Activated T-helper 2 cell treated with anti-CD3 and anti-CD28 coated beads, Interferon-gamma antibody, Interleukin-2, Interleukin-4, amounts not matched to agents 10 μg/mL and 5 μg/mL and 100 μg/mL, durations not matched to agents 14 hours and 24 hours and 36 hours (primary cell): ENCODE results near the gene STK33. TPM values are rescaled to one million over a fixed set of nuclear protein-coding genes. Genes with fewer than 3 reads are reported as not detected.

Experiments
- DNase-seq: peaks from one replicate; pipeline ENCODE4 v3.0.0; 2021; ENCODE audit warnings: low spot score
- H3K27ac Mint-ChIP-seq: one replicate; pipeline ENCODE4 v1.8.0; 2021; ENCODE audit warnings: mixed read lengths
- H3K27me3 Mint-ChIP-seq: one replicate; pipeline ENCODE4 v1.8.0; 2021; ENCODE audit warnings: low read depth, mixed read lengths
- H3K36me3 Mint-ChIP-seq: one replicate; pipeline ENCODE4 v1.8.0; 2021; ENCODE audit warnings: low read depth, mixed read lengths
- H3K4me1 Mint-ChIP-seq: one replicate; pipeline ENCODE4 v1.8.0; 2021; ENCODE audit warnings: low read depth, mixed read lengths
- H3K4me3 Mint-ChIP-seq: one replicate; pipeline ENCODE4 v1.8.0; 2021; ENCODE audit warnings: low read depth, mild to moderate bottlenecking, moderate library complexity, mixed read lengths
- H3K9me3 Mint-ChIP-seq: one replicate; pipeline ENCODE4 v1.8.0; 2021; ENCODE audit warnings: mixed read lengths
- intact Hi-C: fragments of 100-400 bp; cut with micrococcal nuclease; formaldehyde crosslinking; loops from one replicate; pipeline ENCODE4 v1.15.1; 2023
- total RNA-seq: library from RNA; stranded (reverse); gene quantifications from 2 replicates; pipeline ENCODE4 v1.2.3, GENCODE V29; 2022

The STK33 gene
- total RNA-seq, 1 donor from 2014 or later: 0.62 TPM

DNA sequence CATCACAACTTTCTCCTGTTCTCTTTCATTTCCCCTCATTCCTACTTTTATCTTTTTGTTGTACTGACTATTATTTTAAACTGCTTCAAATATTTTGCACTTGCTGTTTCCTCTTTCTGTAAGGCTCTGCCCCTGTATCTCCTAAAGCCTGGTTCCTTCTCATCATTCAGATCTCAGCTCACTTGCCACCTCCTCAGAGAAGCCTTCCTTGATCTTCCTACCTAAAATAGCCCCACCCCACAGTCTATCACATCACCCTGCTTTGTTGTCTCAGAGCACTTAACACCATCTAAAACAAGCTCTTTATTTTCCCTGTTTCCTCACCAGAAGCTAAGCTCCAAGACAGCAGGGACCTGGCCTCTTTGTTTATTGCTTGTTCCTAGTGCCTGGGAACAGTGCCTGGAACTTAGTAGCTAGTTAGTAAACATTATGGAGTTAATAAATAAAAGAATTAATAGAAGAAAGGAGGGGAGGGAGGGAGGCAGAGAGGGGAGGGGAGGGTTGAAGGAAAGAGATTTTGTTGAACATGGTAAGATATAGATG, 2.5 kb upstream of the STK33 start:
- Mint-ChIP-seq H3K27me3 (peaks cover 55% of the 10 kb centered on the region), H3K27ac (no peak overlapping the region), H3K36me3 (no peaks in the 10 kb centered on the region), H3K4me3 (no peak overlapping the region), H3K9me3 (no peaks in the 10 kb centered on the region), H3K4me1 (peaks cover 4% of the 10 kb centered on the region)
- intact Hi-C loops: no loop called here
- no peak for DNase-seq

DNA sequence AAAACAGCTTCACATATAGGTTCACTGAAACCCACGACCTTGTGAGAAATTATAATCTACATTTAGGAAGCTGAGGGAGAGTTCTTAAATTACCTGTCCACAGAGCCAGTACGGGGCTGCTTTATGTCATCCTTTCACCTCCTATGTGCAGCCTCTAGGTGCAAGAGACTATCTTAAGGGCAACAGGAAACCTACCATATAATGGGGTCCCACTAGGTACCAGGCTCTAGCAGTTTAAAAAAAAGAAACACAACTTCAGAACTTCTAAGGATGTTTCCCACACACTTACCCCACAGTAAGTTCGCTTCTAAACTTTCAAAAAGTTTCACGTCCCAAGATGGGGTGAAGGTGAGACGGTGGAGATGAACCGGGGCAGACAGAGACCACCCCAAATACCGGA, 573 bp downstream of the STK33 start:
- Mint-ChIP-seq H3K4me1 (peaks cover 4% of the 10 kb centered on the region), H3K4me3 (peak overlapping the region; percentile 67), H3K27me3 (peaks cover 66% of the 10 kb centered on the region), H3K9me3 (no peaks in the 10 kb centered on the region), H3K36me3 (no peaks in the 10 kb centered on the region), H3K27ac (no peak overlapping the region)
- intact Hi-C loops: no loop called here
- no peak for DNase-seq

DNA sequence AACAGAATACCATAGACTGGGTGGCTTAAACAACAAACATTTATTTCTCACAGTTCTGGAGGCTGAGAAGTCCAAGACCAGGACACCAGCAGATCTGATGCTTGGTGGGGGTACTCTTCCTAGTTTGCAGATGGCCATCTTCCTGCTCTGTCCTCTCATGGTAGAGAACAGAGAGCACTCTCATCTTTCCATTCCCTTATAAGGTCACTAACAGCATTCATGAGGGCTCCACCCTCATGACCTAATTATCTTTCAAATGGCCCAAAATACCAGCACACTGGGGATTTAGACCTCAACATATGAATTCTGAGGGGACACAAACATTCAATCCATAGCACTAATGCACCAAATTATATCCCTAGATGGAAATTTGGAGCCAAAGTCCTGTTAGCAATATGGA, 6.1 kb downstream of the STK33 start:
- Mint-ChIP-seq H3K9me3 (no peaks in the 10 kb centered on the region), H3K36me3 (no peaks in the 10 kb centered on the region), H3K4me1 (no peaks in the 10 kb centered on the region), H3K27ac (no peak overlapping the region), H3K4me3 (no peak overlapping the region), H3K27me3 (peaks cover 27% of the 10 kb centered on the region)
- intact Hi-C loops: no loop called here
- DNase-seq: no peak

DNA sequence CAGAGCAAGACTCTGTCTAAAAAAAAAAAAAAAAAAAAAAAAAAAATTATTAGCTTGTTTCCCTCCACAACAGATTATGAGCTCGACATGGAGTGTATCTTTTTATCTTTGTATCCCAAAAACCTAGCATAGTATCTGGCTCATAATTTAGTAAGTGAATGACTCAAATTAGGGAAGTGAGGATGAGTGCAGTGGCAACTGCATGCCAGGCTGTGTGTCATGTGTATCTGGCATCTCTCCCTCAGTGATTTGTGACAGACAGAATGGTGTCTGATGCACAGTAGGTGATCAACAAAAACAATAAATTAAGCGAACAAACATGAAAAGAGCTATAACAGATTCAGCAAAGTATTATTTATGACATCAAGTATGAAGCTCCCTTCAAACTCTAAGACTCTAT, 7.2 kb downstream of the STK33 start:
- Mint-ChIP-seq H3K4me1 (no peaks in the 10 kb centered on the region), H3K27me3 (peaks cover 21% of the 10 kb centered on the region), H3K4me3 (no peak overlapping the region), H3K9me3 (no peaks in the 10 kb centered on the region), H3K27ac (no peak overlapping the region), H3K36me3 (no peaks in the 10 kb centered on the region)
- no peak for DNase-seq
- intact Hi-C loops: no loop called here

DNA sequence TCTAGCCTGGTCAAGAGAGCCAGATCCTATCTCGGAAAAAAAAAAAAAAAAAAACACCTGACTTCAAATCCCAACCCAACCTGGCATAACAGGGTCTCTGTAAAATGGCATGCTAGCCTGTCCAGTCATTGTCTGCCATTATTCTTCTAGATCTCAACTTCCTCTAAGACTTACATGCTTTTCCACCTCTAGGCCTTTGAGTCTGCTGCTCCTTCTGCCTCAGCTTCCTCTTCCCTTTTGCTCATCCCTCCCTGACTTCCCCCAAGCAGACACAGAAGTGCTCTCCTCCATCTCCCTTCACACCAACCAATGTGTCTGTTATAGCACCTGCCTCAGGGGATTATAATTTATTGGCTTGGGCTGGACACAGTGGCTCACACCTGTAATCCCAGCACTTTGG, 7.8 kb downstream of the STK33 start:
- Mint-ChIP-seq H3K4me1 (no peaks in the 10 kb centered on the region), H3K9me3 (no peaks in the 10 kb centered on the region), H3K27ac (no peak overlapping the region), H3K27me3 (peaks cover 16% of the 10 kb centered on the region), H3K36me3 (no peaks in the 10 kb centered on the region), H3K4me3 (no peak overlapping the region)
- intact Hi-C loops: no loop called here
- DNase-seq: no peak

DNA sequence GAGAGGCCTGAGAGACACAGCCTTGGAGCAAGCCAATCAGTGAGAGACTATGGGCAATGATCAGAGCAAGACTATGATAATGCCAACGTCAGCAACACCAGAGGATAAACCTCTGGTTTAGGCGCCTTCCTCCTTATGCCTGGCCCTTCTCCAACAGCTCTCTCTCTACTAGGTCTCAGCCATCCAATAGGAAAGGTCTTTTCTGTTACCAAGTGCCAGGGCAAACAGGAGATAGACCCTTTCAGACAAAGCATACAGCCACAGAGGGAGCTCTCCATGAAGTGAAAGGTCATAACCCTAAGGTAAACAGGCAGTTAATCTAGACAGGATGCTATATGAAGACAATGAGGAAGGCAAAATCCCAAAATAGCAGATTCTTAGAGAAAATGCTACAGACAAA, 9.5 kb downstream of the STK33 start:
- no peak overlapping the region for H3K4me3 Mint-ChIP-seq
- intact Hi-C loops: no loop called here

DNA sequence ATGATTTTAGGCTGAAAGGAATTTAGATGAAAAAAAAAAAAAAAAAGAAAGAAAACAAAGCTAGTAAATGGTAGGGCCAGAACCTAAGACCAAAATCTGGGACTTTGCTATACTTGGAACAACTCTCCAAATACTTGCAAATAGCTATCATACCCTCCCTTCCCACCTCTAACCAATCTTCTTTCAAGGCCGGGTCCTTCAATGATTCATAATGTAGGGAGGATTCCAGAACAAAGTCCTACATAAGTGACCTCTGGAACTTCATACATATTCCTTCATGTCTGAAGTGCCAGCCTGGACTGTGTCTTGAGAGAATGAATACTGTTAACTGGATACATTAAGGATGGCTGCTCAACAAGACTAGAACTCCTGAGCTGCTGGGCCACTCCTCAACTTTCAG, 9.9 kb downstream of the STK33 start:
- Mint-ChIP-seq H3K27me3 (peaks cover 16% of the 10 kb centered on the region), H3K4me3 (no peak overlapping the region), H3K4me1 (no peaks in the 10 kb centered on the region), H3K9me3 (no peaks in the 10 kb centered on the region), H3K36me3 (no peaks in the 10 kb centered on the region), H3K27ac (no peak overlapping the region)
- intact Hi-C loops: no loop called here
- DNase-seq: no peak

More for the DNA sequence above, 9.5 kb downstream of the STK33 start:
- no peak for DNase-seq
- H3K36me3 Mint-ChIP-seq: no peaks in the 10 kb centered on the region
- H3K27ac Mint-ChIP-seq: no peak overlapping the region
- H3K4me1 Mint-ChIP-seq: no peaks in the 10 kb centered on the region
- H3K9me3 Mint-ChIP-seq: no peaks in the 10 kb centered on the region
- H3K27me3 Mint-ChIP-seq: peaks cover 18% of the 10 kb centered on the region

DNA sequence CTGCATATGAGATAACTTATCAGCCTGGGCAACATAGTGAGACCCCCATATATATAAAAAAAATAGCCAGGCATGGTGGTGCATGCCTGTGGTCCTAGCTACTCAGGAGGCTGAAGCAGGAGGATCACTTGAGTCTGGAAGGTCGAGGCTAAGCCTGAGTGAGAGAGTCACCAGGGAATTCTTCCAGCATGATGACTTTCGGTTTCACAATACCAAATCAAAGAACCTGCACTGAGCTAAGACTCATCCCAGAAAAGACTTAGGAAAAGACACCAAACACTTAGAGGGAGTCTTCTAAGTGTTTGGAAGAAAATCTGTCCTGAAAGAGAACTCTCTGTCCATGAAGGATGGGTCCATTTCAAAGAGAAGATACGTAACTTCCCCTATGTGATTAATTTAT, 12.7 kb downstream of the STK33 start:
- DNase-seq: no peak
- no peaks in the 10 kb centered on the region for H3K36me3 Mint-ChIP-seq
- no peak overlapping the region for H3K4me3 Mint-ChIP-seq
- intact Hi-C loops: no loop called here
- peaks cover 14% of the 10 kb centered on the region for H3K27me3 Mint-ChIP-seq
- no peak overlapping the region for H3K27ac Mint-ChIP-seq
- H3K9me3 Mint-ChIP-seq: no peaks in the 10 kb centered on the region
- no peaks in the 10 kb centered on the region for H3K4me1 Mint-ChIP-seq

DNA sequence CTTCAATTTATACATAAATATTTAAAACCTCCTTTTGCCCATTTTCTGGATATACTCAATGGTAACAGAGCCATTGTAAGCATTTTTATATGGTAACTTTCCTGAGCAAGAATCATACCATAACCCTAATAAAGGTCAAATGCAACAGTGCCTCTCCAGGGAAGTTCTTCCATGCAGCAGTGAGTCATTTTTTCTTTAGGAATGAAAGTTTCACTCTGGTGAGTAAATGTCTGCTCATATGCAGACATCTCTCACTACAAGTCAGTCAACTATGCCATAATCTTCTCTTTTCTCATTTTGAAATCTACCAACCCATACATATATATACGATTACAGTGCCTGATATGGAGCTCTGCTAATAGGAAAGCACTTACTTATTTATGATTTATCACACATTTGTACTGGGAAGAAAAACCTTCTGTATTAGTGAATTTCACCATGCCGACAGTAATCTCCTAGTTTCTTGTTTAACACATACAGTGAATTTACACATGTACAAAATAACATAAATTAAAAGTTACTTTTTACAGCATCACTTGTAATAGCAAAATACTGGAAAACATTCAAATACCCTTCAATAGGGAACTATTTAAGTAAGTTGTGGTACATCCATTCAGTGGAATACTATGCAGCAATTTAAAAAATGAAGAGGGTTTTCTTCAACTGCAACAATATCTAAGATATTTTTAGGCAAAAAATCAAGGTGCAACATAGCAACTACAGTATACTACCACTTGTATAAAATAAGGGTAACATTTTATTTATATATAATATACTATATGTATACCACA, 16.0 kb downstream of the STK33 start:
- no peak overlapping the region for H3K4me3 Mint-ChIP-seq
- H3K36me3 Mint-ChIP-seq: no peaks in the 10 kb centered on the region
- H3K27ac Mint-ChIP-seq: no peak overlapping the region
- no peaks in the 10 kb centered on the region for H3K9me3 Mint-ChIP-seq
- H3K4me1 Mint-ChIP-seq: no peaks in the 10 kb centered on the region
- no peak for DNase-seq
- intact Hi-C loops: no loop called here
- H3K27me3 Mint-ChIP-seq: peaks cover 12% of the 10 kb centered on the region

DNA sequence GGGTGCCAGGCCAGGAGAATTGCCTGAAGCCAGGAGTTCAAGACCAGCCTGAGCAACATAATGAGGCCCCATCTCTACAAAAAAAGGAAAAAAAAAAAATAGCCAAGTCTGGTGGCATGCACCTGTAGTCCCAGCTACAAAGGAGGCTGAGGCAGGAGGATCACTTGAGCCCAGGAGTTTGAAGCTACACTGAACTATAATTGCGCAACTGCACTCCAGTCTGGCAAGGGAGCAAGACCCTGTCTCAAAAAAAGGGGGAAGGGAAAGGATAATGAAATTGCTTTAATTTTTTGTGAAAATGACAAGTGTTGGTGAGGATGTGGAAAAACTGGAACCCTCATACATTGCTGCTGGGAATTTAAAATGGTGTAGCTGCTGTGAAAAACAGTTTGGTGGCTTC, 19.2 kb downstream of the STK33 start:
- Mint-ChIP-seq H3K36me3 (no peaks in the 10 kb centered on the region), H3K9me3 (no peaks in the 10 kb centered on the region), H3K4me1 (no peaks in the 10 kb centered on the region), H3K4me3 (no peak overlapping the region), H3K27me3 (peaks cover 11% of the 10 kb centered on the region), H3K27ac (no peak overlapping the region)
- no peak for DNase-seq
- intact Hi-C loops: no loop called here

DNA sequence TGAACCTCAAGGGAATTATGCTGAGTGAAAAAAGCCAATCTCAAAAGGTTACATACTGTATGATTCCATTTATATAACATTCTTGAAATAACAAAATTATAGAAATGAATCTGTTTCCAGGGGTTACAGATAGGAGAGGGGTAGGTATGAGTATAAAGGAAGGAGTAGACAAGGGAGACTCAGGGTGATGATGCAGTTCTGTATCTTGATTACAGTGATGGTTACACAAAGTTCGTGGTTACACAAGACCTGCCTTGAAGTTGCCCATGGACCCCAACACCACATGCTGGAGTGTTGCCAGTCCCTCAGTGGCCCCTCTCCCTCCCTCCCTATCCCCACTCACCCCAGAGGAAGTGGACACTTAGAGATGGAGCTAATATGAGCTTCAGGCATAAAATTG, 20.3 kb downstream of the STK33 start:
- Mint-ChIP-seq H3K36me3 (no peaks in the 10 kb centered on the region), H3K27me3 (peaks cover 14% of the 10 kb centered on the region), H3K4me1 (no peaks in the 10 kb centered on the region), H3K9me3 (no peaks in the 10 kb centered on the region), H3K4me3 (no peak overlapping the region), H3K27ac (no peak overlapping the region)
- no peak for DNase-seq
- intact Hi-C loops: no loop called here

DNA sequence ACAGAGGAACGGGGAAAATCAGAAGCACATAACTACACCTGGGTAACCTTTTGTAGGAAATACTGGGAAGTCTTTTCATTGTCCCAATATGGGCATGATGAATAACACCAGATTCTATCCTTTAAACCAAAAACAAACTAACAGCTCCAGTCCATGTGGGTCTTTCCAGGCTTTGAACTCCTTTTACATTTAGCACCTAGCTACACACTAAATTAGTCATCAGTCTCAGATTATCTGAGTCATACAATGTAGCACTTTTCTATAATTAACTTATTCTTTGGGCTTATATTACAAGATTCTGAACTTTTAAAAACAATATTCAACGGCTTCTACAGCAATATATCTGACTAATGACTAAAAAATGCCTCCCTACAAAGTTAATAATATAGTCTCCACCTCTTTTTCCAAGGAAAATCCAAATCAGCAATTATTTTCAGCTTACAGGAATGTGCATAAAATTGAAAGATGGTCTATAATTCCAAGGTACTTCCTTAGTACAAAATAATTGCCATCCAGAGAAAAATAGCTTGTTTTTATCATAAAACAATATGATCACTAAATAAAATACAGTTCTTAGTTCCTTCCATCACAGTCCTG, 26.3 kb downstream of the STK33 start:
- peaks cover 29% of the 10 kb centered on the region for H3K27me3 Mint-ChIP-seq
- no peak overlapping the region for H3K27ac Mint-ChIP-seq
- no peaks in the 10 kb centered on the region for H3K9me3 Mint-ChIP-seq
- intact Hi-C loops: loop anchor here (2.0 to 10.0 kb wide), 2 partner anchors 343 to 373 kb away; no protein-coding TSS in a partner anchor
- H3K4me1 Mint-ChIP-seq: peaks cover 2% of the 10 kb centered on the region
- no peak for DNase-seq
- no peaks in the 10 kb centered on the region for H3K36me3 Mint-ChIP-seq
- H3K4me3 Mint-ChIP-seq: no peak overlapping the region

DNA sequence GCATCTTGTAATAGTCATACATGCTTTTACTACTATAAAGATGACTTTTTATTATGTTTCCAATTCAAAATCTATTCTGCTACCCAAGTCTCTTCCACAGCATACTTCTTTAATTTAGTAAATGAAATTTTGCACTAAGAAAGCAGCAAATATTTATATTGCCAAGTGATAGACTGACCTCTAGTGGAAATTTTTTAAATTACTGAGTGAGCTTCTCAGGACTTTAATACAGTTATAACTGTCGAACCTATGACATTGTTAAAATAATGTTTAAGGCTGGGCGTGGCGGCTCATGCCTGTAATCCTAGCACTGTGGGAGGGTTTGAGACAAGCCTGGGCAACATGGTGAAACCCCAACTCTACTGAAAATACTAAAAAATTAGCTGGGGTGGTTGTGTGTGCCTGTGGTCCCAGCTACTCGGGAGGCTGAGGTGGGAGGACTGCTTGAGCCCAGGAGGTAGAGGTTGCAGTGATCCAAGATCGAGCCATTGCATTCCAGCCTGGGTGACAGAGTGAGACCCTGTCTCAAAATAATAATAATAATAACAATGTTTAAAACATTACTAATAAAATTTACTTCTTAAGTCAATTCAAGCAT, 27.3 kb downstream of the STK33 start:
- Mint-ChIP-seq H3K36me3 (no peaks in the 10 kb centered on the region), H3K27me3 (peaks cover 31% of the 10 kb centered on the region), H3K4me1 (peaks cover 2% of the 10 kb centered on the region), H3K27ac (no peak overlapping the region), H3K4me3 (no peak overlapping the region), H3K9me3 (no peaks in the 10 kb centered on the region)
- intact Hi-C loops: loop anchor here (1.0 to 10.0 kb wide), 3 partner anchors 228 to 372 kb away; no protein-coding TSS in a partner anchor
- DNase-seq: no peak
